Measurements from ENCODE around the gene ELMO3.

GRCh38 chr16:67237396-67238277, 38.7 kb downstream of the ELMO3 start:
- TF ChIP-seq CTCF (conservative IDR thresholded peaks at IDR 0.05 in 1 of 2, IDR thresholded peaks at IDR 0.05 in 1 of 2; ENCODE audit: low read depth in 1 of 2, low read length in 2 of 2) (no peak), EZH2 (IDR thresholded peaks at IDR 0.05; ENCODE audit: low read length, missing control alignments) (no peak)

Measured in fibroblast of lung (primary cell).